Vagina (tissue), 2 donors: Measurements from ENCODE around the gene GYG2.

Experiments
- CTCF ChIP-seq, 3 experiments: fragments of 450-650 bp in 2 of 3; fragments of 200-600 bp in 1 of 3; sonication (generic) in 1 of 3; IDR thresholded peaks; one replicate each; pipeline ENCODE4 v1.5.1; 2017 to 2019; ENCODE audit warnings: antibody characterized with exemption in 3 of 3, mild to moderate bottlenecking in 2 of 3, moderate library complexity in 2 of 3
- POLR2A ChIP-seq, 2 donors: fragments of 450-650 bp; IDR thresholded peaks; one replicate each; pipeline ENCODE4 v1.6.1; 2017; ENCODE audit warnings: antibody characterized with exemption in 2 of 2, mild to moderate bottlenecking in 2 of 2, moderate library complexity in 2 of 2
- POLR2AphosphoS5 ChIP-seq, 2 donors: sonication (generic); formaldehyde crosslinking; IDR thresholded peaks; one replicate each; pipeline ENCODE4 v1.9.0; 2017; ENCODE audit warnings: antibody characterized with exemption in 2 of 2, mild to moderate bottlenecking in 2 of 2, low read depth in 1 of 2; ENCODE audit not compliant: insufficient read depth in 1 of 2

- no peak for TF ChIP-seq POLR2A (IDR thresholded peaks at IDR 0.05)
- TF ChIP-seq CTCF (IDR thresholded peaks at IDR 0.05), result no peak
- TF ChIP-seq POLR2AphosphoS5 (IDR thresholded peaks at IDR 0.05; ENCODE audit: insufficient read depth in 1 of 2, low read depth in 1 of 2), result no peak
These were observed 47.2 kb downstream of the GYG2 start for GRCh38 chrX:2875798-2876399.
